Hematopoietic multipotent progenitor cell treated with erythropoietin and hydrocortisone succinate and interleukin-3 and kit ligand, for 6 days (in vitro differentiated cells): ENCODE data around the gene ZFR.
A peak's percentile ranks its signal among the peaks of the same experiment; 100 is the strongest.
"Not testable (repeated sequence)": the region's sequence is repeated elsewhere in the genome, so short reads cannot be mapped to it uniquely, and the experiment has no call there.

Source experiments
- DNase-seq: peaks from one replicate; pipeline ENCODE4 v3.0.0-alpha.2; 2015

The ZFR gene

DNA sequence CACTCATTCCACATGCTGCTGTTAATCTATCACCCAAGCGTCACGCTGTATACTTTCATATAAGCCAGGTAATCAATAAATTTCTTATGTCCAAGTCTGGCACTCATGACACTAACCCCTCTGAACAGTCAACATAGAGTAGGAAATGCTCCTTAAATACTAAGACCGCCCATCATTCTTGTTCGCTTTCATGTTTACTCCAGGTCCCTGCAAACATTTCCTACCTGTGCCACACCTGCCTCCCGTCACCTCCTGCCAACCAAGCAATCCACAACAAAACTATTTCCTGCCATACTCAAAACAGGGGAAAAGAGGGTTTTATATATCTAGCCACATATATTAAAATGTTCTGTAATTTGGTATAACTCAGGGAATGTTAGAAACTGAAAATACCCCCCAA is 39.0 kb downstream of the ZFR start:
- DNase-seq = no peak

DNA sequence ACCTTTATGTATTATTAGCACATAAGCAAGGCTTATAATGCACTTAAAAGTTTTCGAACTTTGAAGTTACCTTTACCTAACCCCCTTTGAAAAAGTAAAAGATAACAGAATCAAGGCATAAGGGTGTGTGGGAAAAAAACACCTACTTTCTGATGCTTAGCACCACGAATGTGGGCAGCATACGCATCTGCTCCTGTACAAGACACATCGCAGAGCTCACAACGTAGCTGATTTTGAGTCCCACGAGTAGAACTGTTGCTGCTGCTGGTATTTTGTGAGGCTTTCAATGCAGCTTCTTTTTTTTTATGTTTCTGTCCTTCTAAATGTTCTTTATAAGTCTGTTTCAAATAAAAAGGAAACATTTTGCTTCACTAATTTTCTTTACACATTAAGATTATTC is 40.8 kb downstream of the ZFR start:
- DNase-seq = no peak

DNA sequence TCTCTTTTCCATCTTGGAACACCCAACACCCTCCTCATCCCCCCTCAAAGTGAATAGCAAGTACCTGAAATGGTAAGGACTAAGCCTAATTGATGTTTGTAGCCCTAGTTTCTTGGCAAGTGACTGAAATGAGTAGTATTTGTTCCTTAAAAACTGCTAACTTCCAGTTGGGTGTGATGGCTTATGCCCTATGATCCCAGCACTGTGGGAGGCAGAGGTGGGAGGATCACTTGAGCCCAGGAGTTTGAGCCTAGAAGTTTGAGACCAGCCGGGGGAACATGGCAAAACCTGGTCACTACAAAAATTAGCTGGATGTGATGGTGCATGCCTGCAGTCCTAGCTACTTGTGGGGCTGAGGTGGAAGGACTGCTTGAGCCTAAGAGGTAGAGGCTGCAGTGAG is 44.1 kb downstream of the ZFR start:
- no peak for DNase-seq

- DNase-seq = not testable (repeated sequence)
These were observed 45.8 kb downstream of the ZFR start for GRCh38 chr5:32398754-32399153.

DNA sequence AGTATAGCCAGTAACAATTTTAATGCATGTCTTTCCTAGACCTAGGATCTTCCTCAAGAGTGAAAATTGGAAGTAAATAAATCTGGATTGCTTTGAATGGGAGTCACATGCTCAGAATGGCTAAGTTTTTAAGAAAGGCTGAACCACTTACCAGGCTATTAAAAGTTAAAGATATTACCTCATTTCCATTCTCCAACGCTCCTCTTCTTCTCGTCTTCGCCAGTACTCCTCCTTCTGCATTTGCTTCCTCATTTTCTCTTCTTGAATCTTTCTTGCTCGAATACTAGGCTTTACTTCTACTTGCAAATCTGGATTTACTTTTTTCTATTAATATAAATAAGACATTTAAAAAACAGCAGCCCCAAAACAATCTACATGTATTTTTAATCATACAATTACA is 49.6 kb downstream of the ZFR start:
- DNase-seq = no peak

DNA sequence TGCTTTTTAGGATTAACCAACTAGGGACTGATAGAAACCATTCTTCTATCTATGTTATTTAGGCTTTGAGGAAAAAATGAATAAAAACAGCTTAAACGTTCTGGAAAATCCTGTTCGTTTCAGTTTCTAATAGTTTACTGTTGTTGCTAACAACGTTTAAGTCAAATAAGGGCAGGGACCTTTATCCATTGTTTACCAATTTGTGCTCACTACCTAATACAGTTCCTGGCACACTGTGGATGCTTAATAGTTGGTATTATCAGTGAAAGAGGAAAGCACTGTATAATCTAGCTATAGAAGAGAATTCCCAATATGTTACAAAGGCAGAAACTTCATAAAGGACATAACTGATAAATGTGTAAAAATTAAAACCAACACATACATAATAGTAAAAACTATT is 52.5 kb downstream of the ZFR start:
- no peak for DNase-seq

GRCh38 chr5:32390819-32391591 is 53.5 kb downstream of the ZFR start:
- peak; percentile 24 for DNase-seq

DNA sequence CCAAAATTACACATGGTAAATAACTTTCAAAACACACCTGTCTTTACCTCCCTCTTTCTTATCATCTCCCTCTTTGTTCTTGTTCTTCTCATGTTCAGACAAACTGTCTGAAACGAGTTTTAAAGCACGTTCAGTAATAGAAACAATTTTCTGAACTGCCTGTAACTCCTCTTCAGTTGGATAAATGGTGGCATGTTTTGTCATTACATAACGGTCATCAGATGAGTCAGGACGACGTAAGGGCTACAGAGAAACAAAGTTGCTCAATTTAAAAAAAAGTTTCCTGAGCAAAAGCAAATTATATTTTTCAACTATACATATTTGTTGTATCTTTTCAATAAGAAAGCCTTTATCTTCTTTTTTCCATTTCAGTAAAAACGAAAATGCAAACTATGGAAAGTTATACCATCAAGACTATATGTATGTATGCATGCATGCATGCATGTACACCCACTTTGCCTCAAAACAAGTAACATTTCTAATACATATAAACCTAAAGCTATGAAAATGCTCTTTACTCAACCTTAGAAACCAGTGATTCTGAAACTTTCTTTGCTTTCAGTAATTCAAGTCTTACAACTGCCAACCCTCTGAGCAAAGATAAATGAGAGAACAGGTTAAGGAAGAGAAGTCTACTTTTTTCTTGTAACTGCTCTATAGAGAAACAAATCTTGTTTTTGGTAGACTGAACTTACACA is 56.0 kb downstream of the ZFR start:
- no peak for DNase-seq

GRCh38 chr5:32387841-32388240 is 56.7 kb downstream of the ZFR start:
- DNase-seq = no peak

GRCh38 chr5:32387211-32387610 is 57.3 kb downstream of the ZFR start:
- DNase-seq = no peak

DNA sequence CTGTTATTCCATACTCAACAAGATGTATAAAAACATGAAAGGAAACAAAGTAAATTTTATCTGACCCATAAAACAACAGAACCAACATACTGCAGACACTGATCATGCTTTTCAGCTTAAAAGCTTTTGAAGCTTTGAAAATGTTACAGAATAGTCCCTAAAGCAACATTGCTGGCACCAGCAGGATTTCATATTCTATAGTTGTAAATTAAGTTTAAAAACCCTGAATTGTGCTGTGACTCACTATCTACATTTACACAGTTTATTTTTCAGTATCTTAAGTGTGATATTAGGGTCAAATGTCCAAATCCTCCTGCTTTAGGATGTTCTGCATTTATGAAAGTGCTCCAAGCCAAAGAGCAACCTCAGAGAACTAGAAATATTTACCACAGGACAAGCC is 59.9 kb downstream of the ZFR start:
- DNase-seq = no peak

GRCh38 chr5:32383586-32383985 is 61.0 kb downstream of the ZFR start:
- no peak for DNase-seq

DNA sequence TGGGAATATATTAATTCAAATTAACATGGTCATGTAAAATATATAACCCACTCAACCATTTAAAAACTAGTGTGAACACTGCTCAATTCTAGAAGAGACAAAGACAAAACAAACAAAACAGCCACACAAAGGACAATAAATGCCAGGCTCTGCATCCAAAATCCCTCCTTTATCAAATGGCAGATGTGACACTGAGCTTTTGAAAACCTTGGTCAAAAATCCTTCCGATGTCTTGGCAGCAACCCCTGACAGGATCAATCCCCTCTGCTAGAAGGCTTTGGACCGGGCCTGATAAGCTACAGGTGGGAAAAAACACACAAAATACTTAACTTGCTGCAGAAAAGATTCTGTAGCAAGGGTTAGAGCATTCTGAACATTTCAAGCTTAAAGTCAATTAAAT is 61.5 kb downstream of the ZFR start:
- DNase-seq = no peak

GRCh38 chr5:32379421-32379820 is 65.1 kb downstream of the ZFR start:
- no peak for DNase-seq

DNA sequence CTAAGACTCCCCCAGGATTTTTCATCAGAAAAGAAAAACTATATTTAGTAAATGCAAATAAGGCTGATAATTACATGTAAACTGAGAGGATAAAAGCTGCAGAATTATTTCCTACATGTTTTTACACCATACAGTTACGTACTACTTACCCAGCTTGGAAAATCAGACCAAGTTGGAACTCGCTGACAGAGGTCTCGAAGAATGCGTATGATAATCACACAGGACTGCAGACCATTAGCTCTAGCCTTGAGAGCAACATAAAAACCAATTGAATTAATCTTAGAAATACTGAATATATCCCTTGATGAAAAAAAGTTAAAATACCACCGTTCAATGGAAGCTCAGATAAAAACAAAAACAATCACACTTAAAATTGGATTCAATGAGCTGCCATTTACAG is 65.6 kb downstream of the ZFR start:
- DNase-seq = no peak

DNA sequence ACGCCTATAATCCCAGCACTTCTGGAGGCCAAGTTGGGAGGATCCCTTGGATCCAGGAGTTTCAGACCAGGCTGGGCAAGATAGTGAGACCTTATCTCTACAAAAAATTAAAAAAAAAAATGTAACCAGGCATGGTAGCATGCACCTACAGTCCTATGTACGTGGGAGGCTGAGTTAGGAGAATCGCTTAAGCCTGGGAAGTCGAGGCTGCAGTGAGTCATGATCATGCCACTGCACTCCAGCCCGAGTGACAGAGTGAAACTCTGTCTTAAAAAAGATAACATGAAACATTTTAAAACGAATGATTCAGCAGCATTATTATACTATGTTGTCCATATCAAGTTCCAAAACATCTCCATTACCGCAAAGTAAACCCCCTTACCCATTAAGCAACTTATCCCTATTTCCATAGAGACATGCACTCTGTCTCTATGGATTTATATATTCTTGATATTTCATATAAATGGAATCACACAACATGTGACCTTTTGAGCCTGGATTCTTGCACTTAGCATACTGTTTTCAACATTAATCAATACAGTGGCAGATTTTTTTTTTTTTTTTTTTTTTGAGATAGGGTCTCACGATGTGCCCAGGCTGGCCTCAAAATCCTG is 74.9 kb downstream of the ZFR start:
- peak; percentile 10 for DNase-seq

- DNase-seq = no peak
These were observed 75.5 kb downstream of the ZFR start for GRCh38 chr5:32369032-32369431.

DNA sequence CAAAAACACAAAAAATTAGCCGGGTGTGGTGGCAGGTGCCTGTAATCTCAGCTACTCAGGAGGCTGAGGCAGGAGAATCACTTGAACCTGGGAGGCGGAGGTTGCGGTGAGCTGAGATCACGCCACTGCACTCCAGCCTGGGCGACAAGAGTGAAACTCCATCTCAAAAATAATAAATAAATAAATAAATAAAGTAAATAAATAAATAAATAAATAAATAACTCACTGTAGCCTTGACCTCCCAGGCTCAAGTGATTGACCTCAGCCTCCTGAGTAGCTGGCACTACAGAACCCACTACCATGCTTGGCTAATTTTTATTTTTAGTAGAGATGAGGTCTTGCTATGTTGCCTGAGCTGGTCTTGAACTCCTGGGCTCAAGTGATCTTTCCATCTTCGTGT is 77.3 kb downstream of the ZFR start:
- DNase-seq = not testable (repeated sequence)

DNA sequence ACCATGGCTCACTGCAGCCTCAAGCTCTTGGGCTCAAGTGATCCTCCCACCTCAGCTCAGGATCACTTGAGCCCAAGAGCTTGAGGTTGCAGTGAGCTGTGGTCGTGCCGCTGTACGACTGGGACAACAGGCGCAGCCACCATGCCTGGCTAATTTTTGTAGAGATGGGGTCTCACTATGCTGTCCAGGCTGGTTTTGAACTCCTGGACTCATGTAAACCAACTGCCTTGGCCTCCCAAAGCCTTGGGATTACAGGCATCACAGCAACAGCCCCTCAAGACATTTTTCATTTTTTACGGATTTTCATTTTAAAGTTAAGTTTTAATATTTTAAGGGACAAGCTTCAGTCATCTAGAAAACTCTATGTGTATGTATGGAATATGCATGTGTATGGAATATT is 78.9 kb downstream of the ZFR start:
- DNase-seq = no peak

- DNase-seq = no peak
These were observed 81.5 kb downstream of the ZFR start for GRCh38 chr5:32363030-32363429.

DNA sequence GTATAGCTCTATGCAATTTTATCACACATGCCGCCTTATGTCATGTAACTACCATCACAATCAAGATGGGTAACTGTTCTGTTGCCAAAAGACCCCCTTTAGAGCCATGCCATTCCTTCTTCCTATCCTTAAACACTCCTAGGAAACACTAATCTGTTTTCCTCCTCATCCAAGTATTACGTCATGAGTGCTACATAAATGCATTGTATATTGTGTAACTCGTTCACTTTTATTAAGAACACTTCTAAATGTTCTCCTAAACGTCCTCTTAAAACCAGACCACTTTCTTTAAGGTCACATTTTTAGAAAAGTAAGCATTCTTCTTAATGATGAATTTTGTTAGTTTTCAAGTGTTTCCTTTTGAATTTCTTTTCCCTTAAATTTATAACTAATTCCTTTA is 82.0 kb downstream of the ZFR start:
- no peak for DNase-seq

DNA sequence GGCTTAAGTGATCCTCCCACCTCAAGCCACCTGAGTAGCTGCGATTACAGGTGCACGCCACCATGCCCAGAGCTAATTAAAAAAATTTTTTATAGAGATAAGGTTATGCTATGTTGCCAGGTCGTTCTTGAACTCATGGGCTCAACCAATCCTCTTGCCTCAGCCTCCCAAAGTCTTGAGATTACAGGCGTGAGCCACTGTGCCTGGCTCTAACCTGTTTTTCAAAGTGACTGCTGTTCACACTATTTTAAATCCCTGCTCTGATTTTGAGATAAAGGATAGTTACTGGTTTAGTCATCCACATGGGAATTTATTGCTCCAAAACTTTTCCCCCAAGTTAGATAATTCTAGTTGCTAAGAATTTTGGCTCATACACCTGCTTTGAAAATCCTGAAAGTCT is 83.6 kb downstream of the ZFR start:
- DNase-seq = no peak

DNA sequence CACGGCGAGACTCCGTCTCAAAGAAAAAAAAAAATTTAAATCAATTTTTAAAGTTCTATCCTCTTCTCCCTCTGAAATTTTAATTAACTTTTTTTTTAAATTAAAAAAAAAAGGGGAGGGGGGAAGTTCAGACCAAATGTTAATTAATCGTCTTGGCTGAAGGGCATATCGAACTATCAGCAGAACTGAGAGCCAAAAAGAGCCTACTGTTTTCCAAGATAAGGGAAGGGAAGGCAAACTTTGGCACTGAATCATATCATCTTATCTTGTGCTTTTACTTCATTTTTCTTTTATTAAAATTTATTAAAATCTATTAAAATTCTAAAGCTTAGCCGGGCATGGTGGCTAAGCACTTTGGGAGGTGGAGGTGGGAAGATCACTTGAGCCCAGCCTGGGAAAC is 85.9 kb downstream of the ZFR start:
- DNase-seq = peak; percentile 69

DNA sequence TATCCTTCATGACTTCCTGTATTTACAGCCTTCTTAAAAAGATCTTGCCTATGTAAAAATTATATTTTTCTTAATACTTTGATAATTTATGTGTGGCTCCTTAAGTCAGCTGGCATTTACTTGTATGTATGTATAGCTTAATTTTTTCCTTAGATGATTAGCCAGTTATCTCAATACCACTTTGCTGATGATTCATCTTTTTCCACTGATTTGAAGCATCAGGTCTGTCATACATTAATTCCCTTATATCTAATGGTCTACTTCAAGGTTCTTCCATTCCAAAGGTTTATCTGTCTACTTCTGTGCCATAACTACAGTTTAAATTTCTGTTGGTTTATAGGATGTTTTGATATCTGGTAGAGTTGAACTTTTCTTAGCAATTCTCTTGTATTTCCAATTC is 86.9 kb downstream of the ZFR start:
- peak; percentile 39 for DNase-seq
